GM19468 (cell line): ENCODE results near the gene GSTT2B.
"Not testable (repeated sequence)": the region's sequence is repeated elsewhere in the genome, so short reads cannot be mapped to it uniquely, and the experiment has no call there.

ENCODE experiments used
- ATAC-seq: cut with Tn5 transposase; IDR thresholded peaks from one replicate; pipeline ENCODE4 v1.9.1; 2021; ENCODE audit warnings: mild to moderate bottlenecking, moderate library complexity, moderate number of reproducible peaks; ENCODE audit not compliant: unreplicated experiment; ENCODE audit errors: extremely low read depth

The GSTT2B gene

GRCh38 chr22:23961084-23961771 is at the start of gene GSTT2B:
GSTT2B (minus strand) TSS chr22:23961195; CDS start chr22:23961131, 64 bp downstream.
- ATAC-seq, result not testable (repeated sequence)

GRCh38 chr22:24010018-24010391 is 49.0 kb upstream of the GSTT2B start:
- ATAC-seq, result no peak

- ATAC-seq, result no peak
These were observed 48.4 kb upstream of the GSTT2B start for GRCh38 chr22:24009227-24010017.

DNA sequence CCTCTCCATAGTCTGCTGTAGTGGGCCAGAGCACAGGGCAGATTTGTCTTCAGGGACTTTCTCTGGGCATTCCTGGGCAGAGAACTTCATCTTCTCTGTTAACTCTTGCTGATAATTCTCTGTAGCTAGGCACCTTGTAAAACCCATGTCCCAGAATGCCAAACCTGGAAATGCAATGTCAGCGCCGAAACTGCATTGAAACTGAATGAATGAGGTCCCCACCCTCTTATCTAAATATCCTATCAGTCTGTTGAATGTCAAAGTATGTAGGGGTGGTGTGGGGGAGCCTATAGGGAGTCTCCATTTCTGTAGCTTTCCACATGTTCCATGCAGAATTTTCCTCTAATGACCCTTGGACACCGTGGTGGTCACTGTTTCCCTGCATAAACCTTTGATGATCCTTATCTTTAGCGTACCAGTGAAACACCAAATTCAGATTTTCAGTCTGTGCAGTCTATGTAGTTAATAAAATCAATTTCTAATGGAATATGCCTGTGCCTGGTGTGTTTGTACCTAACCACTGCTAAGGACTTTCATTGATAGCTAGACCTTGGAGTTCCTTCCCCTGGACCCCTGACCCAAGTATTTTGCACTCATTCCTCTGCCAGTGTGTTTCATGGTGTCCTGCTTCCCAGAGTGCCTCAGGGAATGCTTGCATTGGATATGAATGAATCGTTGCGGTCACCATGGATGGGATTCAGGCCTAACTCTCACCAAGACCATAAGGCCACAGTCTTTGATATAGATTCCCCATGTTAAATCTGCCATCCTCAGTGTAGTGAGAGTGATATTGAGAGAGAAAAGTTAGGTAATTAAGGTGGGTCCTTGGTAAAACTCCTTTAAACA is 47.6 kb upstream of the GSTT2B start:
- no peak for ATAC-seq

DNA sequence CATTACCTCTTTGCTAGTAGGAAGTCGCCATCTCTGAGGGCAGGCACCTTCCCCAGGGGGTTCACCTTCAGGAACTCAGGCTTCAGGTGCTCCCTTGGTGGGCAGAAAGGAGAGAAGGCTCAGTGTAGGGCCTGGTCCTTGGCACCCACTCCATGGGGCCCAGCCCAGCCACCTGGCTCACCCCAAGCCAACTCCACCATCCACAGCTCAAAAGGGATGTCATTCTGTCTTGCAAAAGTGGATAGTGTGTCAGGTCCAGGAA is 47.0 kb upstream of the GSTT2B start:
- no peak for ATAC-seq

DNA sequence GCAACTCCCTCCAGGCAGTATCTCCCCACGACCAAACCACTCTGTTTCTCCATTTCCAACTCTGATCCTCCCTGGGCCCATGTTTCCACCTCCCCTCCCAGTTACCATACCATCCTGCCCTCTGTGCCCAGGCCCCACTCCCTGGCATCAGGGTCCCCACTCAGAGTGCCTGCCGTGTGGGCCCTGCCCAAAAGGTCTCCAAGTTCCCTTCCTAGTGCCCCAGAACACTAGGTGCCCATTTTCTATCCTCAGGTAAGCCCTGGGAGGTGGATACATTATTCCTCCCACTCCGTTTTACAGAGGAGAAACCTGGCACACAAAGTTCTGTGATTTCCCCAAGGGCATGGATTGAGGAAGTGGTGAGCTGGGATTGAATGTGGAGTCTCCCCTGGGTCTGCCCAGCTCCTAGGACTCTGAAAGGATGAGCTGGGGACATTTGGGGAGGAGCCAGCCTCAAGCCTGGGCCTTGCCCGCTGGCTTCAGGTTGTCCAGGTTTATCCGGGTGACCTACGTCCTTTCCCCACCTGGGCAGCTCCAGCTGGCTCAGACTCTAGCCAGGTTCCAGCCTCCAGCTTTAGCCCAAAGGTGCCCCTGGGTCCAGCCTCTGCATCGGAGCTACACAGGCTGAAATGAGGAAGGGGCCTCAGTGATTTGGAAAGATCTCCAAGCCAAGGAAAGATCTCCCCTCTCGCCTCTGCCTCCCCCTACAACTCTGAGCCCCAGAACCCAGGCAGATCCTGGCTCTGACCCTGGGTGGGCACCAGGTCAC is 46.4 kb upstream of the GSTT2B start:
- ATAC-seq, result no peak

DNA sequence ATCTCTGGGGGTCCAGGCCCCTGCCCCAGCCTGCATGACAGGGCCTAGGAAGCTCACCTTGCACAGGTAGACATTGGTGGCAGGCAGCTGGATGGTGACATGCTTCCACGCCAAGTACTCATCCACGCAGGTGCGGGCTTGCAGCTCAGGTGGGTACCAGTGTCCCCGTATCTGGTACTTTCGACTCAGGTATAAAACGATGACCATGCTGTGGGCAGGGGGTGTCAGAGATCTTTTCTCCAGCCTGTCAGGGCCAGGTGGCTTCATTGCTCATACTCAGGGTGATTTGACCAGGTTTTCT is 45.9 kb upstream of the GSTT2B start:
- no peak for ATAC-seq

- no peak for ATAC-seq
These were observed 45.4 kb upstream of the GSTT2B start for GRCh38 chr22:24006207-24006913.

DNA sequence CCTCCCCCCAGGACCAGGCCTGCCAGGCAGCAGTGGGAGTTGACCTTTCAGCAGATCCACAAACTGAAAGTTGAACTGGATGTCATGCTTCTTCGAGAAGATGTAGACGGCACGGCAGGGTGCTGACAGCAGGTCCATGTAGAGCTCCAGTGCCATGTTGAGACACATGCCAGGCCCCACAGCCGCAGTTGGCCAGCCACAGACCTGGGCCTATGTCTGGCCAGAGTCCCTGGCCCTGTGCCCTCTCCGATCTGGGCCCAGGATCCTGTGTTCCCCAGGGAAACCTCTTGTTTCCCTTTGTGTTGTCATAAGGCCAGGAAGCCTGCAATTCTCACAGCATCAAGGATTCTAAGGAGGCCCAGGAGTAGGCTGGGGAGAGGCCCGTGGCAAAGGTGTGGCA is 44.2 kb upstream of the GSTT2B start, which contains the start of gene GSTT4:
TSS of gene GSTT4 (minus strand) at position 253 of the 400 bp plus-strand sequence. CDS start at position 156, 97 bp downstream.
- ATAC-seq, result no peak

GRCh38 chr22:24003887-24004286 is 42.9 kb upstream of the GSTT2B start:
- no peak for ATAC-seq

GRCh38 chr22:24002851-24003250 is 41.9 kb upstream of the GSTT2B start:
- ATAC-seq, result no peak

DNA sequence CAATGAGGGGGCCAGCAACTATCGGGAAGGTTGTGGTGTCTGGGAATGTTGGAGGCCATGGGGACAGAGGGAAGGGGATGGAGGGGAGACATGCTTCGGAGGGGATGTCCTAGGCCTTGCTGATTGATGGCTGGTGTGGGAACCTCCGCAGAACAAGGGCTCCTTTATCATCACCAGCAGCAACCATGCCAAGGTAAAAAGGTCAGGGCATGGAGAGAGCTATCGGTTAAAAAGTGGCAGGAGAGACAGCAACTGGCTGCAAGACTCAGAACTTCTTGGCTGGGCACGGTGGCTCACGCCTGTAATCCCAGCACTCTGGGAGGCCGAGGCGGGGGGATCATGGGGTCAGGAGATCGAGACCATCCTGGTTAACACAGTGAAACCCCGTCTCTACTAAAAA is 41.3 kb upstream of the GSTT2B start:
- ATAC-seq, result no peak

DNA sequence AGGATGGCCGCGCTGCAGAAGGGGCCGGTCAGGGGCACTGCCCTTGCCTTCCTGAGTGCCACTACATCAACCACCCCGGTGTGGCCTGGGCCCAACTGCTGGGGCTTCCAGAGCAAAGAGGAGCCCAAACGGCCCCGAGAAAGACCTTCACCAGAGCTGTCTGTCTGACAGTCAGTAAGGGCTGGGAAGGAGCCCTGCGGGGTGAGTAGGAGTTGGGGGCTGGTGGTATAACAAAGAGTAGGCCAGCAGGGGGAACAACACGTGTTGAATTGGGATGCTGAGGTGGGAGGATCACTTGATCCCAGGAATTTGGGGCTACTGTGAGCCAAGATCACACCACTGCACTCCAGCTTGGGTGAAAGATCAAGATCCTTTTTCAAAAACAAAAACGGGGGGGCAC is 40.3 kb upstream of the GSTT2B start:
- no peak for ATAC-seq

DNA sequence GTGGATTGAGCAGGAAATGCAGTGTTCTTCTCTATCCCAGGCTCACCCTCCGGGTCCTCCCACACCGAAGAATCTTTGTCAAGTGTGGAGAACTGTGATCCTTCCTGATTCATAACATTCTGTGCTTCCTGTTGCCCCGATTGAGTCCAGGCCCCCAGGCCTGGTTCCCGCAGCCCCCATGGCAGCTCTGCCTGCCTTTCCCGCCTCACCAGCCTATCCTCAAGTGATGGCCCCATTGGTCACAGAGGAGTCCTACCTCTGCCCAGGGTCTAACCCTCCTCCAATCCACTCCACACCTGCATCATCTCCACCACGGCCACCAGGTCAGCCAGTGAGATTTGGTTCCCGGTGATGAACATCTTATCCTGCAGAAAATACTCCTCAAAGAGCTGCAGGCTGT is 38.8 kb upstream of the GSTT2B start:
- ATAC-seq, result not testable (repeated sequence)

DNA sequence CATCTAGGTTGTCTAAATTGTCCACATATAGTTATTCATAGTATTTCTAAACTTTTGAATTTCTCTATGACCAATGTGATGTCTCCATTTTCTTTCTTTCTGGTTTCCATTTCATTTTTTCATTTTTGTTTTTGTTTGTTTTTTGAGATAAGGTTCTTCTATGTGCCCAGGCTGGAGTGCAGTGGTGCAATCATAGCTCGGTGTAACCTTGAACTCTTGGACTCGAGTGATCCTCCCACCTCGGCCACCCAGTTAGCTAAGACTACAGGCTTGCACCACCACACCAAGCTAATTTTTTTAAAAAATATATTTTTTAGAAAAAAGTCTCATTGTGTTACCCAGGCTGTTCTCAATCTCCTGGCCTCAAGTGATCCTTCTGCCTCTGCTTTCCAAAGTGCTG is 36.1 kb upstream of the GSTT2B start:
- ATAC-seq, result no peak

DNA sequence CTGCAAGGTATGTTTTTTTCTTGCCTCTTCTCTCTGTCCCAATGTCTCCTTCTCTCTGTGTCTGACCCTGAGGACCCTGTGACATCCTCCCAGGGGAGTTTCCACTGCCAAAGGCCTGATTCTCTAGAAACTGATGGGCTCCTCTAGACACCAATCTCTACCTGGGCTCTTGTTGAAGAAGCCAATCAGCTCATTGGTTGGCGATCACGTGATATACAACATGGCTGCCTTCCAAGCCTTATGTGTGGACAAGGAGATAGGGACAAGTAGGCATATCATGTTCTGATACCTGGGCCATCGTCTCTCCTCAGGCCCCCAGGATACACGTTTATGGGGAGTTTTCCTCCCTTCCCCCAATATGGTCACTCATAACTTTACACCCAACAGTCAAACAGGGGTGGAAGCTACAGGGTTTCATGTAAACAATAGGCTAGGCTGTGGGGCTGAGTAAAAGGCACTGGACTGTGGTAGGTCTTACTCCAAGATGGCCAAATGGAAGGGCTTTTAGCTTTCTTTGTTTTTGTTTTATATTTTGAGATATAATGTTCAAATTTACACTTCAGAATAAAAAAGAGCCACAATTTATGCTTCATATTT is 32.7 kb upstream of the GSTT2B start:
- ATAC-seq, result not testable (repeated sequence)

- ATAC-seq, result not testable (repeated sequence)
These were observed 32.1 kb upstream of the GSTT2B start for GRCh38 chr22:23993080-23993479.

DNA sequence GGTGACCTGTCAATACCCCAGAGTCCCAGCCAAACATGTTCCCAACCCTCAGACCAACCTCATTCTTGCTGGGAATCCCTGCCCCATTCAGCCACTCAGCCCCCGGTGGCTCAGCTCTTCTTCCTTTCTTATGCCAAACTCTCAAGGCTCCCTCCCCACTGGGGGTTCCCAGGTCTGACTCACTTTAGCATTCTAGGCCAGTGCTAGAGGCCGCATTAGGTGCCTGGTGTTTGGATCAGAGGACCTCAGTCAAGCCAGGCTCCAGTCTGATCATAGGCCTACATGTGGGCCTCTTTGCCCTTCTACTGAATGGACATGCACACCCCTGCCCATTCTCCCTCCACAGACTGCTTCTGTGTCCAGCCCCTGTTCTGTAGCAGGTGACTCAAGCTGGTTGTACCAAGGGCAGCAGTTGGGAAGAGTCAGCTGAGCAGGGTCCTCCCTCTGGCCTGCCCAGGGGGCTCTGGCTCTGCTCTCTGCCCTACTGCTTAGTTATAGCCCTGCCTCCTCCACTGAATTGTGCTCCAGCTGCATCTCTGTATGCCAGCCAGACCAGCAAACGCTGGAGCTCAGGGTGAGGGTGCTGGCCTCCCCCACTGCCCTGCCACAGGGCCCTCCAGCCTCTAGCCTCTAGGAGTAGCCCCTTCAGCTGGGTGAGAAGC is 28.7 kb upstream of the GSTT2B start:
- ATAC-seq, result not testable (repeated sequence)
